Left hindlimb (tissue), 1 donor: Measurements from ENCODE around the gene CMIP.
"Not testable (repeated sequence)": the region's sequence is repeated elsewhere in the genome, so short reads cannot be mapped to it uniquely, and the experiment has no call there.

ENCODE experiments used
- DNase-seq: peaks from one replicate; pipeline ENCODE4 v3.0.0-alpha.2; 2018

The CMIP gene

DNA sequence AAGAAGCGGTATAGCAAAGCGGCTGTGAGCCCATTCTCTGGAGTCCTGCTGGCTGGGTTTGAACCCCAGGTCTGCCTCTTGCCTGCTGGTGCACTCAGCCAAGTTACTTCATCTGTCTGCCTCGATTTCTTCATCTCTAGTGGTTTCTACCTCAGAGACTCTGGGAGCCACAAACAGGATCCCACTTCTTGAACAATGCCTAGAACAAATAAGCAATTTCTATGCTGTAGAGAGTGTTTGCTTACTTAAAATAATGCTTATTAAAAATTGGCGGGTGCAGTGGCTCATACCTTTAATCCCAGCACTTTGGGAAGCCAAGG lies 75.5 kb downstream of the CMIP start:
- DNase-seq = no peak

GRCh38 chr16:81520560-81521135 lies 76.0 kb downstream of the CMIP start:
- no peak for DNase-seq

DNA sequence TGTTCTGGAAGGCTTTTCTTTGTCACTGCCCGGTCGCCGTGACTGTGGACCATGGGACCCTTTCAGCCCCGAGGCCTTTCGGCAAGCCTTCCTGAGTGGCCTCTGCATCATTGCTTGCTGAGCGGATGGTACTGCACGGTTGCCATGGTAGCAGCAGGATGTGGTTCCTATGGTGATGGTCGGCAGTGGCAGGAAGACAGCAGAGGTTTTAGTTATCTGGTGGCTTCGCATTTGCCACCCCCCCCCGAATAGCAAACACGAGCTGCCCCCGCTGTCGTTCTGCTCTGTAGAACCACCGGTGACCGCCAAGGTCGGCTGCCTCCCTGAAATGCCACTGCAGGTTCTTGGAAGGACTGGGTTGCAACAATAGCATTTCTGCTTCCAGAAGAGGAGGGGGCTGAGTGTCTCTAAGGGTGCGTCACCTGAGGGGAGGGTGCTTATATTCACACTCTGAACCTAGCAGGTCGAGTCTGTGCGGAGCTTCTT lies 76.6 kb downstream of the CMIP start:
- no peak for DNase-seq

GRCh38 chr16:81522108-81522701 lies 77.6 kb downstream of the CMIP start:
- DNase-seq = no peak

GRCh38 chr16:81522851-81523250 lies 78.2 kb downstream of the CMIP start:
- not testable (repeated sequence) for DNase-seq

DNA sequence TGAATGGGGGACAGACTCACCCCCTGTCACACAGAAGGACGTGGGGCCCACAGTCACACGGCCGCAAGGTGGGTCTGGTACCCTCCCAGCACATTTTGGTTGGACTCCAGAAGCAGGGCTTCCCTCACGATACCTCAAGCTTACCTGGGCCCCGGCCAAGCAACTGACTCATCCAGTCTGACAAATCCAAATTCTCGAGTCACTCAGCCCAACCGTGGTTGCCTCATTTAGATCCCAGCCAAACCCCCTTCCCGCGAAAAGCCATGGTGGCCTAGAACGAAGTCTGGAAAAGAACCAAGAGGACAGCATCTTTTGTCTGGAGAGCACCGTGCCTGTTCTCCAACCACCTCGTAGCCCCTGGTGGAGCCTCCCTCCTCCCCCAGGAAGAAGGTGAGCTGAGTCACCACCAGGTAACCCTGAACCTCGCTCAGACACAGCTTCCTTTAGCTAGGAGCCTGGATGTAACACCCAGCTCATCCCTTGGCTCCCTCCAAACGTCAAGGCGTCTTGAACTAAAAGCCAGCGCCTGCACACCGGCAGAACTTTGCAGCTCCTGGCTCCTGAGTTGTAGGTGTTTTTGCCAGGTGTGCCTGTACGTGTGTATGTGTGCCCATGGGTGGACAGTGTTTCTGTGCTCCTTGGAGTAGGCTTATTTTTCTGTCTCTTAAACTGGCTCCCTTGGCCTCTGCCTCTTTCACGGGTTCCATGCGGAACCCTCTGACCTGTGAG lies 78.9 kb downstream of the CMIP start:
- DNase-seq = no peak

- no peak for DNase-seq
Observed at GRCh38 chr16:81524382-81524781, 79.8 kb downstream of the CMIP start.

DNA sequence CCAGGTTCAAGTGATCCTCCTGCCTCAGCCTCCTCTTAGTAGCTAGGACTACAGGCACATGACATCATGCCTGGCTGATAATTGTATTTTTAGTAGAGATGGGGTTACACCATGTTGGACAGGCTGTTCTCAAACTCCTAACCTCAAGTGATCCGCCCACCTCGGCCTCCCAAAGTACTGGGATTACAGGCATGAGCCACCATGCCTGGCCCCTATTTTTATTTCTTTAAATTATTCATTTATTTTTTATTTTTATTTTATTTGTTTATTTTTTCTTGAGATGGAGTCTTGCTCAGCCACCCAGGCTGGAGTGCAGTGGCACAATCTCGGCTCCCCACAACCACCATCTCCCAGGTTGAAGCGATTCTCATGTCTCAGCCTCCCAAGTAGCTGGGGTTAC lies 80.3 kb downstream of the CMIP start:
- not testable (repeated sequence) for DNase-seq

DNA sequence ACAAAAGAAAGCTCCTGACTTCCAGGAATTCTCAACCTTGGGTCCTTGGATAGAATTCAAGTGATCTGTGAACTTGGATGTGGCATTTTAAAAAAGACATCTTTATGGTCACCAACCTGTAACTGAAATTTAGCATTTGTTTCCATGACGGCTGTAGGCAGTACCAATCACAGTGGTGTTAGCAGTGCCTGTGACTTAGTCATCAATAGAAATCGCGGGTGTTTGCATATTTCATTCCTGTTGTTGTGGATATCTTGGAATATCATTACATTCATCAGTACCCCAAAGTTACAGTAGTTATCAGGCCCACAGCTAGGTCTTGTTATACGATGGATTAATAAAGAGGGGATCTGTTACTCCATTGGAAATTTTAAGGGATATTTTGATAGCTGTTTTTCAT lies 81.6 kb downstream of the CMIP start:
- DNase-seq = no peak

GRCh38 chr16:81526935-81527334 lies 82.3 kb downstream of the CMIP start:
- DNase-seq = peak; percentile 63

GRCh38 chr16:81527477-81528178 lies 83.0 kb downstream of the CMIP start:
- DNase-seq = no peak

DNA sequence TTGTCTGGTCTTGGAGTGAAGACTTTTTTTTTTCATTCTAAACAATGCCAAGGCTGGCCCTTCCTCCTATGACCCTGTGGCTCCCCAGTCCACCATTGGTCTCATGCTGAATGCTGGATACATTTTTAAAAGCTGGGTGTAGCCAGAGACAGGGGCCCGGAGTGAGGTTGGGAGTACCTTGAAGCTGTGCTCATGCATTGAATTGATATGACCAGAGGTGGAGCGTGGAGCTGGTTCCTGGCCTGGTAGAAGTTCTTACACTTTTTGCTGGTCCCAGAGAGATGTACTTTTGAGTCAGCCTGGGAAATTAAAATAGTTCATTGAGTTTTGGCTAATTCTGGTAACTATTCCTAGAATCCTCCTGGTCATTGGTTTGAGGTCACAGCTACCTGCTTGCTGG lies 83.6 kb downstream of the CMIP start:
- DNase-seq = no peak

GRCh38 chr16:81530296-81530721 lies 85.7 kb downstream of the CMIP start:
- no peak for DNase-seq

- DNase-seq = no peak
Observed at GRCh38 chr16:81530814-81531213, 86.2 kb downstream of the CMIP start.

- no peak for DNase-seq
Observed at GRCh38 chr16:81531419-81531821, 86.8 kb downstream of the CMIP start.

- DNase-seq = no peak
Observed at GRCh38 chr16:81532491-81533174, 88.0 kb downstream of the CMIP start.

DNA sequence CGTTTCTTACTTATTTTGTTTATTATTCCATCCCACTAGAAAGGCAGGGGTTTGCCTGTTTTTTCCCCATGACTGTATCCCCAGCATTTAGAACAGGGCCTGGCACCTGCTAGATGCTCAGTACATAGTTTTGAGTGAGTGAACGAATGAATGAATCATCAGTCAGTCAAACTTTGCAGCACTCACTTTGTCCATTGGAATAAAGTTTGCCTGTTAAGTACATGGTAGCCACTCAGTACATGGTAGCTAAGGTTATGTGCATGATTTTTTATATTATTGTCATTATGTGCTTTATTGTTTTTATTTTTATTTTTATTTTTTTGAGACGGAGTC lies 88.5 kb downstream of the CMIP start:
- no peak for DNase-seq

DNA sequence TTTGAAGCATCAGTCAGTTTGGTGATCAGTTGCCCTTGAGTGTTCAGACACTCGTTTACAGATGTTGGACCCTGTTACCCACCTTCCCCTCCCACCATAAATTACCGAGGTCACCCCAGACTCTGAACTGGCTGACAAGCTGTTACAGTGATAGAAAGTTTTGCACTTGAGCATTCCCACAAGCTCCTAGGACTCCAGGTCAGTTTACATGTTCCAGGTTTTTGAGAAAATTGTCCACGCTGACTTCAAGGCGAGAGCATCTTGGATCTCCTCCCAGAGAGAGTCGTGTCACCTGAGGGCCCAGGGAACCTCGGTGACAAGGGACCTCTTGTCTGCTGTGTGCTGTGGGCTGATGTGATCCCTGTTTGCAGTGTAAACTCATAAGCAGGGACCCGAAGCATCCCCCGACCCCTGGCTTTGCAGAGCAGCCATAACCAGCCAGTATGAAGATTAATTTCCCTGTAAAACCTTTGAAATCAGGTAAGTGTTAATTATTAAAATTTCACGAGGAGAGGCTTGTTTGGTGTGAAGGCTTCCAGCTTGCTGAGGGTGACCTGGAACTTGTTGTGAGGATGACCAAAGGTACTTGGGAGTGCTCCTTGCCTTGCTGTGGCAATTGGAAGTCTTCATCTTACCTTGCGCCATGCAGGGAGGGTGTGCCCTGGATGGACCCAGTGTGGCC lies 91.2 kb downstream of the CMIP start:
- DNase-seq = no peak

DNA sequence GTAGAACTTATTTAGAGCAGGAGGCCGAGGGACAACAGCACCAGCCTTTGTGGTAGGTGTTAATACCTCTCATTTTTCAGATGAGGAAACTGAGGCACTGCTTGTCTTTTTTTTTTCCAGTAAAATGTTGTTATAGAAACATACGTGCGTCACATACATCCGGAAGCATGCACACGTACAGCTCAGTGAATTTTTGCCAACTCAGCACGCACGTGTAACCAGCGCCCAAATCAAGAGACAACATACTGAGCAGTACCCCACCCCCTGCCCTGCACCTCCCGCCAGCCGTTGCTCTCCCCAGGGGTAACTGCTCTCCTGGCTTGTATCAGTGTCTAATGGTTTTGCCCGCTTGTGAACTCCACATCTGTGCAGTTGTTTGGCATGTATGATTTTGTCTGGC lies 92.0 kb downstream of the CMIP start:
- DNase-seq = no peak

GRCh38 chr16:81537721-81538561 lies 93.3 kb downstream of the CMIP start:
- DNase-seq = no peak

DNA sequence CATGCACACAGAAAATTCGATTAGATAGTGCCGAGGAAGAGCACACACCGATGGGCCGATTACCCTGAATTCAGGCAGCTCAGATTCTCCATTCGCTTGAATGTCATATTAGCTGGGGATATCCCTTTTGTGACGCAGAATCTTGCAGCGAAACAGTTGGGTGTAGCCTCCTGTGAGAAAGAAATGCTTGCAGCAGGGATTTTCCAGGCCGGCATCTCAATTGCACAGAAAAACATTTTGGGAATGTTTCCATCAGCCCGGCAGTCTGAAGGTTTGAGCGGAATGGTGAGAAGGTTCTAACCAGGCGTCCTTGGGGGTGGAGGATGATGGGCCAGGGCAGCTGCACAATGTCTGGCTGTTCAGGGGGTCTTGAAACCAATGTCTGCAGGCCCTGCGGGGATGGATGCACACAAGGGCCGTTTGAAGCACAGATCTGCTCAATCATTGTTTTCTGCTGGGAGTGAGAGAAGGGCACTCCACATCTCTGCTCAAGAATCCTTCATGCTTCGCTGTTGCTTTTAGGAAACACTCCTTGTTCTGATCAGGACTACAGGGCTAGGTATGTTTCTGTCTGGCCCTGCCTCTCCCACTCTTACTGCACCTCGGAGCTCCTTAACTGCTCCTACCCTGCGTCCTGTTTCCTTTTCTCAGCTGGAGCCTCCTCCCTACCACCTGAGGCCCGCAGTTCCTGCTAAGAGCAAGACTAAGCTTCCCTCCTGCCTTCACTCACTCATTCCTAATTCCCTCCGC lies 94.6 kb downstream of the CMIP start:
- DNase-seq = no peak
